Raji (cell line): ENCODE measurements around the gene MYO18A.

Experiments
- POLR2A ChIP-seq: IDR thresholded peaks from 2 replicates; pipeline ENCODE4 v1.6.1; 2011; ENCODE audit warnings: low read depth, low read length, control low read depth; ENCODE audit not compliant: insufficient read depth

MYO18A gene

DNA sequence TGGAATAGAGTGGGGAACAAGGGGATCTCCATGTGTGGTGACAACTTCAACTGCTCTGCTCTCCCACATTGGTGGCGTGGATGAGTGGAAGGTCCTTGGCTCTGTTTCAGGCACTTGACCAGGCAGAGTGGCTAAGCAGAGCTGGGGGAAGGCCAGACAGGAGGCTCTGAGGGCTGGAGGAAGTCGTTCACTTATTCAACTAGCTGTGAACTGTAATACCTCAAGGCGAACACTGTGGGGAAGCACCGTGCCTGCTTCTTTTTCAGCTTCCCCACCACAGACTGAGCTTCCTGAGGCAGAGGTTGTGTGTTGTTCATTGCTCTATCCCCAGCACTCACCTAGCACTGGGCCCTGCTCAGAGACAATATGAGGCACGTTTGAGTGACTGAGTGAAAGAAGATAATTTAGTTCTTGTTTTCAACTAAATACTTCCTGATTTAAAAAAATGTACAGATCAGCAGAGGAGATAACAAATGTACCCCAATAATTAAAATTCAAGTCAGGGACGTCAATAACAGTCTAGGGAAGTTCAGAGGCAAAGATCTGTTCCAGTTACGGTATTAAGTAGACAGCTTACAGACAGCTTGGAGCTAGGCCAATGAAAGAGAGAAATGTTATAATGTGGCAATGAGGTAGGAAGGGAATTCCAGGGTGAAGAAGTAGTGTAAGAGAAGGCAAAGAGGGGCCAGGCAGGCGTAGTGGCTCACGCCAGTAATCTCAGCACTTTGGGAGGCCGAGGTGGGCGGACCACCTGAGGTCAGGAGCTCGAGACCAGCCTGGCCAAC, 34.7 kb downstream of the MYO18A start:
- TF ChIP-seq POLR2A: no peak

DNA sequence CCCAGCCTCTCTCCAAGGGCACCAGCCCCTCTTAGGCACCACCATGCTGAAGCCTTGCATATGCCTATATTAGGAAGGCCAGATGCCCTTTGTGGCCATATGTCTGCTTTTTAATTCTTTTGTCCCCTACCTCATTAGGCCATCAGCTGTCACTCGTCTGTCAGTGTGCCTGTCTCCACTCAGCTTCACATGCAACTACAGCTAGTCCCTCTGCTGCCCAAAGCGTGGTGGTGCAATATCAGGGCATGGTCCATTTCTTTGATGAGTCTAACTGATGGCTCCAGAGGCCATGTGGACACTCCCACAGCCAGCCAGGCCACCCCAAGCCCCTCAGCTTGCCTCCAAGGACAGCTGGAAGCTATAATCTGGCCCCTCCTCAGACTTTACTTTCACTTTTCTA, 36.3 kb downstream of the MYO18A start:
- no peak for TF ChIP-seq POLR2A

DNA sequence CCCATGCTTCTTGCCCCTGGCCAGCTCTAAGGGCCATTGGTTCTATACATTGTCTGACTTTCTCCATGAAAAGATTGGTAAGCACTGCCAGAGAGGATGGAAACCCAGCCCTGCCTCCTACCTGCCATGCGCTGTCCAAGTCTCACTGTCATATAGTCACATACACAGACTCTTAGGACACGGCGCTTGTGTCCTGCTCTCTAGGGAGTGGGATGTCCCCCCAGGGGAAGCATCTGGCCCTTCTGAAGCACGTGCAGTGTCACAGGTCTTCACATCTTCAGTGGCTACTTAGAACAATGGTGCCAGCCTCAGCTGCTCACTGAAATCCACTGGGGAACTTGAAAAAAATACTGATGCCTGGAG, 38.7 kb downstream of the MYO18A start:
- TF ChIP-seq POLR2A: no peak; the same call in 1 of the 2 replicates

DNA sequence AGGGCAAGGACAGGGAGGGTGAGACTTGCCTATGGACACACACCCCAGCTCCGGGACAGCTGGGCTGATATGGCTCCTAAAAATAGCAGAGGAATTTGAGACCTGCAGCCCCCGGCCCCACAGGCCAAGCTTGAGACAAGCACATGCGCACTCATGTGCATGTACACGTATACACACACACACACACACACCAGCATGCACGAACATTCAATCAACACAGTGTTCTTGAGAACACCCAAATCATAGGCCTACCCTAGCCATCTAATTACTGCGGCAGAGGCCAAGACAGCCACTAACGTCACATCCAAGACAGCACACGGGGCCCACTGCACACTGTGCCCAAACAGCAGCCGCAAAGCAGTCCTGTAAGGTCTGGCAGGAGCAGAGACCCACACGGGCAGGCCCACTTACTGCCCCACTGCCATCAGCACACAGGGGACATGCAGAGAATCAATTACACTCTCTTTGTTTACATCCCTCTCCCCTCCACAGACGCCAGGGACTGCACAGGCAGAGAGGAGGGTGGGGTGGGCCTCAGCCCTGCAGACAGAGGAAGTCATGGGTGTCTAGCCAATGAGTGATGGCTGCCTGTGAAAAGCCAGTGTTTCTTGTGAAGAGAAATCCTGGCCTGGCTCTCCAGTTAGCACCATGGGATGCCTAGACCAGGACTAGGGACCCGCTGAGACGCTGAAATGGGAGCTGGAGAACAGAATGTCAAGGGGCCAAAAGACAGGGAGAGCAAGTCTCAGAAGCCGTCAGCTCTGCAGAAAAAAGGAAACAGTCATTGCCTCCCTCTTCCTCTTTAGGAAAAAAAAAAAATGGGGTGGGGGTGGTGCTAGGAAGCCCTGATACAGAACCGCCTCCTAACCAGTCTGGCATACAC, 39.3 kb downstream of the MYO18A start:
- TF ChIP-seq POLR2A: peak; percentile 43

DNA sequence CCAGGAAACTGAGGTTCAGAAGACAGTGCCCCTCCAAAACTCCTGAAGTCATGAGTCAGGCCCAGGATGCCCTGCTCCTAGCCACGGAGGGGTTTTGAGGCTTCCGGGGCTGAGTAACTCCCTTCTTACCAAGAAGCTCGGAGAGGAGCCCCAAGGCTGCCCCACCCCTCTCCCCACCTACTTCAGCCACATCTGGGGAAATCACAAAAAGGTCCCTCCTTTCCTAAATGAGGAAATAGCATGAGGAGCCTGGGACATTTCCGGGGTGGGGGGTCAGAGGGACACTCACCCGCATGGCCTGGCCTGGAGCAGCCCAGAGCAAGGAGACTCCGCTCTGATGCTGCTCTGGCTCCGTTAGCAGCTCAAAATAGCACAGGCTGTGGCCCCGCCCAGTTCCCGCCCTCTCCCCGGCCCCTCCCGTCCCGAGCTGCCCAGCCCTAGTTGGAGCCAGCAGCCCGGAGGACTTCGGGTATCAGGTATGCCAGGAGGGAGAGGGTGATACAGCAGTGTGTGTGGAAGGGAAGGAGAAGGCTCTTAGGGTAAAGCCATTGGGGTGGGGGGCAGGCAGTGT, 40.1 kb downstream of the MYO18A start:
- peak; percentile 74 for TF ChIP-seq POLR2A

DNA sequence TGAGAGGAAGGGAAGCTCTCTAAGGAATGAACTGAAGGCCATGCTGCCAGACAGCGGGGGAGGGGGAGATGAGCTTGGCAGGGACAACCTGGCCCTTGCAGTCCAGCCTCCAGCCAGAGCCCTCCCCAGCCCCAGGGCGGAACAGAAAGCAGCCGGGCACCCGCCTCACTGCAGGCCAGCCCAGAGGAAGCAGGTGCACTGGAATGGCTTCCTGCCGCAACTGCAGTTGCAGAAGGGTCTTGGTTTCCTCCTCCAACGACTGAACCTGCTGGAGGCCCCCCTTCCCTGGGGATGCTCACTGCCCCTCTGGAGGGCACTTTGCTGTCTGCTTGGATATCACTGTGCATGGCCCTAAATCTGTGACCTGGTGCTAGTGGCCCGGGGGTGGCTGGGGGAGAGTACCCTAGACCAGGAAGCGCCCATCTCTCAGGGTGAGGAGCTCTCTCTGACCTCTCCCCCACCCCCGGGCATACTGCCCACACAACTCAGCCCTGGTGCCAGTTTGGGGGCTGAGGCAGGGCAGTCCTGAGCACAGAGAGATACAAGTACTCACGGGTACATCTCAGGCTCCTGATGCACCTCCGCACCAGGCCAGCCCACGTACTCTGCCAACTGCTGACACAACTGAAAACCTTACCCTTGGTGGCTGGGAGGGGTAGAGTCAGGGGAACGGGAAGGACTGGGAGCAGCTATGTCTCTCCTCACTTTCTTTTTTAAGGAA, 41.1 kb downstream of the MYO18A start:
- TF ChIP-seq POLR2A: no peak

DNA sequence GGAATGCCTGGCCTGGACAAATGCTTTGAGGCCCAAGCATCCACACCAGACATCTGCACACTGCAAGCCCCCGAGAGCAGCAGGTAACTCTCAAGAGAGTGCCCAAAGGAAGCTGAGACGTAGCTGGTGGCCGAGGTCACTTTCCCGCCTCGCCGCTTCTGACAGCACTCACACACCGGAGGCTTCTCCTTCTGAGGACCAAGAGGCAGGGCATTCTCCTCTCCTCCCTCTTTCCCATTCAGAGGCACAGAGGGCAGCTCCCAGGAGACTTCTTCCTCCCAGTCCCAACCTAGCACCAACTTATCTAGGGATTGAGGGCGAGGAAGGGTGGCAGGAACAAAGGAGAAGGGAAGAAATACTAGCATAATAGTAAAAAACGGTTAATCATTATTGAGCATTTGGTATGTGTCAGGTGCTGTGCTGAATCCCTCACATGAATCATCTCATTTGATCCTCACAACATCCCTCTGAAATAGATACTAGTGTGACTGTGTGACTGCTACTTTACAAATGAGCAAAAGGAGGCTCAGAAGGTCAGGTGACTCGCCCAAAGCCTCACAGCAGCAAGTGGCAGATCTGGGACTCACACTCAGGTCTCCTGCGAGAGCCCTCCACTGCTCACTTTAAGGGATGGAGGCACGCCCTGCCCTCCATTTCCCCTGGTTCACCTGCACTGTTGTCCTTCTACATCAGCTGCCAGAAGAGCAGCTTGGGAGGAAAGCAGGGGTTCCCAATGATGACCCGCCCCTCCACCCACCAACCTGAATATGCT, 41.8 kb downstream of the MYO18A start:
- no peak for TF ChIP-seq POLR2A

DNA sequence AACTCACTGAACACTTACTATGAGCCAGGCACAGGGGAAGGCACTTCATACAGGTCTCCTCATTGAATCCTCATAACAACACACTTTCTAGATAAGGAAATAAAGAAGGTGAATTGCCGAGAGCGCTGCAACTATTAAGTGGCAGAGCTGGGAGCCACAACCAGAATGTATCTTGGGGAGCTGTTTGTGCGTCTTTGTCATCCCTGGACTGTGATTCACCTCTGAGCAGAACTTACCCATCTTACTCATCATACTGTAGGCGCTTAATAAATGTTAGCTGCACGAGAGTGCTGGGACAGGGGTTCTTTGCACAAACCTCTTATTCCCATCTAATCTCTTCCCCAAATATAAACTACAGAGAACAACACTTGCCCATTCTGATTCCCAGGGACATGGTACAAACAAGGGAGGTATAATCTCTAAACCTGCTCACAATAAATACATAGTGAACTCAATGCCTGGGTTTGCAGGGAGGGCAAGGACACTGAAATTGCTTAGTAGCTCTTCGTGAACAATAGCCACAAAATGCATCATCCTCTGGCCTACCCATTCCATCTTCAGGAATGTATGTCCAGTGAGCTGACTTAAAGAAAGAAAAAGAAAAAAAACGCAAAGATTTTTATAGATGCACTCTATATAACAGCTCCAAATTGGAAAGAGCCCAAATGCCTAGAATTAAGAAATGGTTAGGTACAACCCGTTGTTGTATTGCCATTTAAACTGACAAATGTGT, 43.0 kb downstream of the MYO18A start:
- no peak for TF ChIP-seq POLR2A

DNA sequence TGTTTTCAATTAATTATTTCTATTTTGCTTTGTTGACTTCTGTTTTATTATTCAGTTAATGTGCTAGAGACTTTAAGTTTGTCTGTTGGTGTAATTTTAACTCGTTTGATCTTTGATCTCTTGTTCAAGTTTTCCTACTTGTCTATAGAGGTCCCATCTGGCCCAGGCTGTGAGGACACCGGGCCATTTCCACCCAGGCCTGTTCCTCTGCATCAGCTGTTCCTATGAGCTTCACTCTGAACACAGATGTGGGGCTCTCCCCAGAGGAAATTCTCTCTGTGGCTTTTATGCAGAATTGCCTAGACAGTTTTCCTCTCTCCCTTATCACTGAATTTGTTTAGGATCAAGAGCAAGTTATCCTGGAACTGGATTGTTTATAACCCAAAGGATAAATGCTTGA, 44.7 kb downstream of the MYO18A start:
- no peak for TF ChIP-seq POLR2A

DNA sequence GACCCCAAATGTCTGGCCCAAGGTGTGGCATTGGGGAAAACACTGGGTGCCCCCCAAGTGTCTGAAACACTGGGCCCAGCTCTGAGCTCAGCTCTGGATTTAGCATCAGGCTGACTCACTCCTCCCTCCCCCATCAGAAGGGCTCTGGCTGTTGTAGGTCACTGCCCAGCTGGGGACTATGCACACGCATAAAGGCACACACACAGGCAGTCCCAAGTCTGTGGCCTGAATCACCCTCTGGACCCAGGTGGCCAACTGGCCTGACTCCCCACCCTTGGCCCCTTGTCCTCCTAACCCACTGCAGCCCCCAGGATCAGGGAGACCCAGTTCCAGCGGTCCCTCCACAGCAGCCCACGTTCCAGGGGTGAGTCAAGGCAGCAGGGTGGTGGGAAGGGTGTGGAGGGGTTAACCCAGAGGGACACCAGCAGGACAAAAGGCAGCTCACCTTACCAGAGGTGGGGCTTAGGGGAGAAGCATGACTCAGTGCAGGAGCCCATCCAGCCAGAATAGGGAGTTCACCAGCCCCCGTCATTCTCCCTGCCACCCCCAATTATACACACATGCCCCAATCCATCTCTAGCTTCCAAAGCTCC, 47.0 kb downstream of the MYO18A start:
- TF ChIP-seq POLR2A: no peak

DNA sequence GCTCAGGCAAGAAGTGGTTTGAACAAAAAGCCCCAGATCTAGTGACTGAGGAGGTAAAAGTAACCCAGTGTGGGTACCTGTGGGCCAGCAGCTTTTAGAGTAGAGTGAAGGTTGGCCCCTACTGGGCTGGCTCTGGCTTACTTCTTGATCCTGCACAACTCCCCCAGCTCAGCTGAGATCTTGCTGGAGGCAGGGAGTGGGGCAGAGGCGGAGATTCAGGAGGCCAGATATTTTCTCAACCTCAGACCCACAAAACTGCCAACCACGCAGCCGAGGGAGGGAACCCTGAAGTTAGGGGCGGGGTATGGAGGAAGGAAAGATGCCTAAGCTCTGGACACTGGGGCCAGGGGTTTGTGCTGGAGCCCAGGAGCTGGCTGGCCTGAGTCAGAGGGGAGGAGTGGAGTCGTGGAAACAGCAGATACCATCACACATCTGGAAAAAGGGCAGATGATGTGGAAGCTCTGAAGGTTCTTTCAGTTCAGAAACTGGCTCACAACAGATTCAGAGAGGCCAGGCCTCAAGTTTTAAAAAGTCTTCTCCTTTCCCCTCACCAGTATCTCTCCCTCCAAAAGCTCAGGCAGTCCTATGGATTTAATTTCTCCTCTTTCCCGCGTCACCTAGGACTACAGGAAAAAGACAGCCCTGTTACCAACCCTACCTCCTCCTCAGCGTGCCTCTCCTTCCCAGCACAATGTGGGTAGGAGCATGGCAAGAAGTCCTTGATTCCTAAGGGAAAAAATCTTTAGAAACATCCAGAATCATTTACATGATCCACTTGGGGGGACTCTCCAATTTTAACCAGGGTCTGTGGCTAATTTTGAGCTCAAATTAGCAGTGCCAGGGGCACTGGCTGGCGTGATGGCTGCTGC, 48.1 kb downstream of the MYO18A start:
- TF ChIP-seq POLR2A: no peak

DNA sequence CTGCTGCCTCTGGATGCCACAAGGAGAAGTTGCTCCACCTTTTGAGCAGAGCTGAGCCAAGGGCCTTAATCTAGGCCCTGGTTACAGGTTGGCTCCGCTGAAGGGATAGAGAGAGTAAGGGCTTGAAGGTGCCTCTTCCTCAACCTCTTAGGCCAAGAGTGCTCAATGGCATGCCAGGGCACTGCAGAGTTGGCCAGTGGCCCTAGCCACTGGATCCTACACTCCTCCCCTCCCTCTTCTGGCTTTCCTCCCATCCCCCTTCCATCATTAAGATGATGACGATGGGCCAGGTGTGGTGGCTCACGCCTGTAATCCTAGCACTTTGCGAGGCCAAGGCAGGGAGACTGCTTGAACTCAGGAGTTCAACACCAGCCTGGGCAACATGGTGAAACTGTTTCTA, 50.5 kb downstream of the MYO18A start:
- TF ChIP-seq POLR2A: no peak

DNA sequence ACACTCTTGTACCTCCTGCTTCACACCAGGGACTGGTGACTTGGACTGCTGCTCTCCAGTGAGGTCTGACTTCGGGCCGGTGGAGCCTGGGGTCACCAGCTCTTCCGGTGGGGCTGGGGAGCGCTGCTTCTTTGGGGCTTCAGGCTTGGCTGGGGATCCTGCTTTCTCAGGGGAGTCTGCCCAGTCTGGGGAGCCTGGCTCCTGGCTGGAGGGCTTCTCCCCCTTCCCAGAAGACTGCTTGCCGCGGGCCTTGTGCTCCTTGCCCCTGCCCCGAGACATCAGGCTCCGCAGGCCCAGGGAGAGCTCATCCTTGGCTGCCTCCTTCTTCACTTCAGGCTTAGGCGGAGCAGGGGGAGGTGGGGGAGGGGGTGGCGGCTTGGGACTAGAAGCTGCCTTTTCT, 52.4 kb downstream of the MYO18A start:
- no peak for TF ChIP-seq POLR2A
